ENCODE results near the gene DPP6. TPM values are rescaled to one million over a fixed set of nuclear protein-coding genes. Genes with fewer than 3 reads are reported as not detected.
"Not testable (repeated sequence)": the region's sequence is repeated elsewhere in the genome, so short reads cannot be mapped to it uniquely, and the experiment has no call there.

DPP6 gene
- total RNA-seq, 1 donor from 2014 or later = not detected

GRCh38 chr7:154150656-154151055 is 98.5 kb downstream of the DPP6 start:
- H3K4me3 ChIP-seq; DNase-seq (ENCODE audit: low spot score in 2 of 2); H3K4me1 ChIP-seq; H3K27me3 ChIP-seq; intact Hi-C loops (cut with DNase I); H3K27ac ChIP-seq; H3K36me3 ChIP-seq; H3K9me3 ChIP-seq: not testable (repeated sequence)

- DNase-seq (ENCODE audit: low spot score in 2 of 2); H3K4me1 ChIP-seq; H3K36me3 ChIP-seq; H3K4me3 ChIP-seq; H3K27ac ChIP-seq; H3K27me3 ChIP-seq; H3K9me3 ChIP-seq; intact Hi-C loops (cut with DNase I): not testable (repeated sequence)
These were observed 99.1 kb downstream of the DPP6 start for GRCh38 chr7:154151306-154151705.

- H3K36me3 ChIP-seq; H3K4me3 ChIP-seq; H3K27me3 ChIP-seq; intact Hi-C loops (cut with DNase I); H3K4me1 ChIP-seq; DNase-seq (ENCODE audit: low spot score in 2 of 2); H3K9me3 ChIP-seq; H3K27ac ChIP-seq: not testable (repeated sequence)
These were observed 103.7 kb downstream of the DPP6 start for GRCh38 chr7:154155928-154156327.

- not testable (repeated sequence) for H3K27me3 ChIP-seq; DNase-seq (ENCODE audit: low spot score in 2 of 2)
These were observed 110.7 kb downstream of the DPP6 start for GRCh38 chr7:154162921-154163320.

GRCh38 chr7:154163642-154164041 is 111.4 kb downstream of the DPP6 start:
- H3K27ac ChIP-seq; H3K36me3 ChIP-seq; H3K27me3 ChIP-seq; H3K4me3 ChIP-seq; H3K4me1 ChIP-seq; DNase-seq (ENCODE audit: low spot score in 2 of 2); H3K9me3 ChIP-seq; intact Hi-C loops (cut with DNase I): not testable (repeated sequence)

More at GRCh38 chr7:154162921-154163320, 110.7 kb downstream of the DPP6 start:
- H3K36me3 ChIP-seq; H3K4me3 ChIP-seq; H3K4me1 ChIP-seq; H3K9me3 ChIP-seq; H3K27ac ChIP-seq; intact Hi-C loops (cut with DNase I): not testable (repeated sequence)

- no peak for TF ChIP-seq CTCF (IDR thresholded peaks at IDR 0.05)
- DNase-seq (ENCODE audit: low spot score in 2 of 2) = no peak
- Histone ChIP-seq H3K27ac (no peak overlapping the region), H3K27me3 (no peaks in the 10 kb centered on the region), H3K9me3 (no peaks in the 10 kb centered on the region), H3K36me3 (no peaks in the 10 kb centered on the region), H3K4me3 (no peak overlapping the region), H3K4me1 (no peaks in the 10 kb centered on the region)
- intact Hi-C loops (cut with DNase I) = no loop called here
These were observed 114.9 kb downstream of the DPP6 start for GRCh38 chr7:154167051-154167450.

GRCh38 chr7:154167807-154168206 is 115.6 kb downstream of the DPP6 start:
- Histone ChIP-seq H3K27ac (no peak overlapping the region), H3K36me3 (no peaks in the 10 kb centered on the region), H3K27me3 (no peaks in the 10 kb centered on the region), H3K4me1 (no peaks in the 10 kb centered on the region), H3K9me3 (no peaks in the 10 kb centered on the region), H3K4me3 (no peak overlapping the region)
- no peak for DNase-seq (ENCODE audit: low spot score in 2 of 2)
- intact Hi-C loops (cut with DNase I) = no loop called here
- no peak for TF ChIP-seq CTCF (IDR thresholded peaks at IDR 0.05)

GRCh38 chr7:154171422-154171821 is 119.2 kb downstream of the DPP6 start:
- no peak for DNase-seq (ENCODE audit: low spot score in 2 of 2)
- H3K27ac ChIP-seq = no peak overlapping the region
- intact Hi-C loops (cut with DNase I) = no loop called here
- TF ChIP-seq CTCF (IDR thresholded peaks at IDR 0.05) = no peak
- no peaks in the 10 kb centered on the region for H3K27me3 ChIP-seq
- no peaks in the 10 kb centered on the region for H3K4me1 ChIP-seq
- no peak overlapping the region for H3K4me3 ChIP-seq
- no peaks in the 10 kb centered on the region for H3K9me3 ChIP-seq
- H3K36me3 ChIP-seq = no peaks in the 10 kb centered on the region
